HG03565 (cell line): ENCODE data around the gene DHCR24.
"Not testable (repeated sequence)": the region's sequence is repeated elsewhere in the genome, so short reads cannot be mapped to it uniquely, and the experiment has no call there.

ENCODE experiments used
- ATAC-seq: cut with Tn5 transposase; IDR thresholded peaks from one replicate; pipeline ENCODE4 v1.9.1; 2021; ENCODE audit warnings: mild to moderate bottlenecking, moderate library complexity; ENCODE audit not compliant: unreplicated experiment

Gene DHCR24

DNA sequence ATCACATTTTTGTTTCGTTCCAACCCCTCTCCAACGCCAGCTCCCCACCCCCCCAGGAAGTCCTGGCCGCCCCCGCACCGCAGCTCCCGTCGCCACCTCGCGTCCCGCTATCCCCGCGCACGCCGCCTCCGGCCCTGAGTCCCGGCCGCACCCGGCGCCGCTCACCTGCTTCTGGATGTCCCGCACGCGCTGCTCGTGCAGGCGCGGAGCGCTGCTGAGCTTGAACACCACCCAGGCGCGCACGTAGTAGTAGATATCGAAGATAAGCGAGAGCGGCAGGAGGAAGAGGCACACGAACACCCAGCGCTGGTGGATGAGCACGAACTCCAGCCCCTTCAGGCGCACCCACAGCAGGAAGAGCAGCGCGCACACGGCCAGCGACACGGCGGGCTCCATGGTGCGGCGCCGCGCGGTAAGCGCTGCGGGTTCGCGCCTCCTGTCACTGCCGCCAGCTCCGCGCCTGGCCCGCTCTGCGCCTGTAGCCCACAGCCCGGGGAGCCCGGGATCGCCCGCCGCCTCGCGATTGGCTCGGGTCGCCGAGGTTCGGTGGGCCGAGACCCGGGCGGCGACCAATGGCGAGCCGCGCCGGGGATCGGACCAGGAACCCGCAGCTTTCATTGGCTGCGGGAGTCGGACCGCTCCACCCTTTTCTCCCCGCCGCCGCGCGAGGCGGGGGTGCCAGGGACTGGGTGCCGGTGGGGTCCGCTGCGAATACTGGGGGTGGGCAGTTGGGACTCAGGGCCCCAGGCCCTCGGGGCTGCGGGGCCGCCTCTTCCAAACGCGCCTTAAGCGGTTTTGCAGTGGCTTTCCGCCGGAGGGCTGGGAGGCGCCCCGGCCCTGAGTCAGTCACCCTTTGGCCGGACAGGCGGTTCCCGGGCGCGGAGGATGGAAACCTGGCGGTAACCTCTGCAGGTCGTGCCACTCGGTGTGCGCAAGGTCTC lies at the start of gene DHCR24:
Gene DHCR24 (minus strand): TSS at position 472 of the 941 bp plus-strand sequence. CDS start 76 bp downstream, at position 396.
- ATAC-seq: peak; percentile 81

DNA sequence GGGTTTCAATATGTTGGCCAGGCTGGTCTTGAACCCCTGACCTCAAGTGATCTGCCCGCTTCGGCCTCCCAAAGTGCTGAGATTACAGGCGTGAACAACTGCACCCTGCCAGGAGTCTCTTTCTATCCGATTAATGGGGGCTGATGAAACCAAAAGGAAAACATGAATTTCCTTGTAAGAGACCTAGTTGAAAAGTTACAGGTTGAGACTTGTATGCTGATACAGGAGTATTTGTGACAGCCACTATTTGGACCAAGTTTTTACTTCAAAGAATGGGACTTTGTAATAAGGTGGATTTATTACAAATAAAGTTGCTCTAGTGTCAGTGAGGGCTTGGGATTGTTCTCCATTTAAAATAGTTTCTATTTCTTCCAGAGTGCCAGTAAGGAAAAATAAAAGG lies 49.8 kb upstream of the DHCR24 start:
- ATAC-seq: no peak

DNA sequence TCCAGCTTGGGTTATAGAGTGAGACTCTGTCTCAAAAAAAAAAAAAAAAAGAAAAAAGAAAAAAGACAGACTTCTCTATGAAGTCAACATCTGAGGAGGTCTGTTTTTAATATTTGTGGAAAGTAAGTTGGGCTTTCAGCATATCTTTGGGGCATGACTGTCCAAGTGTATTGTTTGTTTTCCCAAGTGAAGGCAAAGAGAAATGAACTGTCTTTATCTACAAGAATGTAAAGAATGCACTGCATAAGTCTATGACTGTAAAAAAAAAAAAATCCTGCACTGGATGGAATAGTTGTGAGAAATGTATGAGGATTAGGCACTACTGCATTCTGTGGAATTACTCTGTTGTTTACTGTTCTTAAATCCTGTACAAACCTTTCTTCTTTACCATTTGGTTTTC lies 47.9 kb upstream of the DHCR24 start:
- ATAC-seq: no peak

GRCh38 chr1:54934081-54934480 lies 47.1 kb upstream of the DHCR24 start:
- ATAC-seq: not testable (repeated sequence)

GRCh38 chr1:54931275-54931840 lies 44.4 kb upstream of the DHCR24 start:
- ATAC-seq: no peak

- ATAC-seq: no peak
Measured at GRCh38 chr1:54929700-54930099, 42.7 kb upstream of the DHCR24 start.

GRCh38 chr1:54928327-54928726 lies 41.3 kb upstream of the DHCR24 start:
- no peak for ATAC-seq

DNA sequence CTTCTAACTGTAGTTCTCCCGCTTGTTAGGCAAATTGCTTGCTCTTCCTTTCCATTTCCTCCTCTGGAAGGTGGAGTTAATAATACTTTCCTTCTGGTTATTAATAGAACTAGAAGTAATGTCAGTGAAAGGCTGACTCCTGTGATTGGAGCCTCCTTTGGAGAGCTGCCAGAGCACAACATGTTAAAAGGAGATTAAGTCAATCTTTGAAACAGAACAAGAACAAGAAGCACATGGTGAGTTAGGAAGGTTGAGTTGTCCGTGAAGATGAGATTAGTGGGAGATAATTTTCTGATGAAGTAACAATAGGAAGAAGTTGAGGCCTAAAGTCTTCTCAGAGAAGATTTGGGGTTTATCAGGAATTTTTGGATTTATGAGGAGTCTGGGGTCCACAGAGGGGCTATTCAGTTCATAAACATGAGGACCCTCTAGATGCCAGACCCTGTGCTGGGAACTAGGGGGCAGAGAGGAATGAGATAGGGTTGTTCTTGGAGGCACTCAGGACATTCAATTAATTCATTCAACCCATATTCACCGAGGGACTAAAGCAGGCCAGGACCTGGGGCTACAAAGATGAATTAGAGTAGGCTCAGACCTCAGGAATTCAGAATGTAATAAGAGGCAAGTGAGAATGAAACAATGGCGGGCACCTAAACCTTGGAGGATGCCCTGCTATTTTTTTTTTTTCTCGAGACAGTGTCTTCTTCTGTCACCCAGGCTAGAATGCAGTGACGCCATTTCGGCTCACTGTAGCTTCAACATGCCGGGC lies 40.7 kb upstream of the DHCR24 start:
- ATAC-seq: no peak

DNA sequence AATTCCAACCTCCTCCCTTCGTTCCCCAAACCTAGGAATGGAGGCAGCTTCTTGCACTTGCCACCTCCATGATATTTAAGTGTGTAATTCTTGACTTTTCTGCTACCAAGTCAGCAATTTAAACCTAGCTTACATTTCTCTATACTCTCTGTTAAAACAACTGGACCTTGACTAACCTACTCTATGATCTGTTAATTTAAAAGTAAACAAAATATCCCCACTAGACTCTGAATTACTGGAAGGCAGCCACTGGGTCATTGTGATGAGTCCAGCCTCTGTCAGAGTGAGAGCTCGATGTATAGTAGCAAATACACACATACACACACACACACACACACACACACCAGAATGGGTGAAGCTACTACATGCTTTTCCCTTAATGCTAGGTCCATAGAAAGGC lies 40.0 kb upstream of the DHCR24 start:
- ATAC-seq: no peak

GRCh38 chr1:54922921-54923421 lies 36.0 kb upstream of the DHCR24 start:
- ATAC-seq: no peak

- ATAC-seq: no peak
Measured at GRCh38 chr1:54922040-54922761, 35.2 kb upstream of the DHCR24 start.

DNA sequence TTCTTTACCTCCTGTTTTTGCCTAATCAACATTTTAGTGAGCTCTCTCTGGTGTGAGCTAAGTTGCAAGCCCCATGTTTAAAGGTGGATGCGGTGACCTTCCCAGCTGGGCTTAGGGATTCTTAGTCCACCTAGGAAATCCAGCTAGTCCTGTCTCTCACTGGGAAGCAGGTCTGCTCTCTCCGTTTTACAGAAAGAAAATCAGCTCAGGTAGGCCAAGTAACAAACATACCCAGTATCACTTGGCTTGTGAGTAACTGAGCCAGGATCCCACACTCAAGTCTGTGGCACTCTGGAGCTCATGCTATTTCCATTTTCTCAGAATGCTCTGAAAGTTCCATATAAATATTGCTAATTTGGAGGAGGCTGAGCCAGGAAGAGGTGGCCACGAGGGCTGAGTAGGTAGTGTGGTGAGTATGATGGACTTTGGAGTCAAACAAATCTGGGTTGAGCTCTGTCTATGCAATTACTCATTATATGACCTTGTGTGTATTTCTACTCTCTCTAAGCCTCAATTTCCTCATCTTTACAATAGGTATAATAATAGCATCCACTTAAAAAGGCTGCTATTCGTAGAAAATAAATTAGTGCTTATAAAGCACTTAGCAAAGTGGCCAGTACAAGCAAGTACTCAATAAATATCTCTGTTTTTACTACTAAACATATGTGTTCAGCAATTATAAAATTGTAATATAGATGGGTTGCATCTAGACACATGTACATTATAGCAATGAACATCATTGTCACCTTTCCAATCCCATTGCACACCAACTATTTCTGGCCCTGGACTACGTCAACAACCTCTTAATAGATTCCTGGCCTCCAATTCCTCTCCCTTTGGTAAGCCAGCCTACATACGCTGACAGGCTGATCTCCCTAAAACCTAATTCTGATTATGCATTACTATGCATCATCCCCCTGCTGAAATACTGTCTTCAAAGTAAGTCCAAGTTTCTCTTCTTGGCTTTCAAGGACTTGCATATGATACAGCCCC lies 32.7 kb upstream of the DHCR24 start:
- ATAC-seq: no peak

GRCh38 chr1:54911076-54911475 lies 24.1 kb upstream of the DHCR24 start:
- ATAC-seq: not testable (repeated sequence)

DNA sequence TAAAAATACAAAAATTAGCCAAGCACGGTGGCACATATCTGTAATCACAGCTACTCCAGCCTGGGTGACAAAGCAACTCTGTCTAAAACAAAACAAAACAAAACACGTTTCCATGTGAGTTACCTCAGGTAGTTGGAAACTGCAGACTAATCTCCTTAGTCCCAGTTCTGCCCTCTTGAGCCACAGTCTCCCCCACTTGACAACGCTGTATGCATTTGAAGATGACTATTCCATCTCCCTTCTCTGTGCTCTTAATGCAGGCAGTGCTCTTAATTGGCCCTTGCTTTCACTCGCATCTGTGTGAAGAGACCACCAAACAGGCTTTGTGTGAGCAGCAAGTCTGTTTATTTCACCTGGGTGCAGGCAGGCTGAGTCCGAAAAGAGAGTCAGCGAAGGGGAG lies 19.6 kb upstream of the DHCR24 start:
- no peak for ATAC-seq

DNA sequence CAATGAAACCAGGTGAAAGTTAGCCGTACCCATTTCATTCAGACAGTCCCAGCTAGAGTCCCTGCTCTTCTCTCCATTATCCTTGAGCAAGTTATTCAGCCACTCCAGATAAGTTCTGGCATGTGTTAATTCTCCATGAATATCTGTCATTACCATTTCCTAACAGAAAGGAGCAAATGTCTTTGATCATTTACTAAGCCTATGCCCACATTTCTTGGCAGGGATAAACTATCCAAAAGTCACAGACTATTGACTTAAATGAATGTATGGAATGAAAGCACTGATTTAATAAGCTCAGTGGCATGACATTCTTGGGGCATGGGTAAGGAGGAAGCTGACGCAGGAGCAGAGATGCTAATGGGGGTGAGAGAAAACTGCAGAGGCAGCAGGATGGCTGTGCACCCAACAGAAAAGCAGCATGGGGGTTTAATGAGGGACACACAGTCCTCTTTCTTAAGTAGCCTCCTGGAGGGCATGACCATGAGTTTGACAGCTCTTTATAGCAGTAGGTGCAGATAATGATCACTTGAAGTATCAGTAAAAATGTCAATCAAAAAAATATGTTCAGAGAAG lies 17.6 kb upstream of the DHCR24 start:
- ATAC-seq: no peak

DNA sequence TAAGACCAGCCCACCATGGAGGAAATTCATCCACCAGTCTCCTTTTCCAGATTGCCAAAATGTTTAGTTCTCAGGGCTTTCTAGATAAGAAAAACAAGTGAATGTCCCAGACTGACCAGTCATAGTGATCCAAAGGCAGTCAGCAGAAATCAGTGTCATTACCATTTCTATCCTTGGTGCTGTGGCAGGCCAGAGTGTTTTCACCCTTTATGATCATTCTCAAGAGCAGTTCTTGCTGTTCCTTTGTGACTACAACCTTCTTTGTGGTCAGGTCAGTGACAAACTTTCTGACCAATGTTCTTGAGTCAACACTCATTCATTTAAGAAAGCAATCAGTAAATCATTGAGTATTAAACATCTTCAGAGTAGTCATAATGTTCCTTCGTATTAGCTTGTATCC lies 7.3 kb upstream of the DHCR24 start:
- no peak for ATAC-seq

GRCh38 chr1:54892586-54892985 lies 5.6 kb upstream of the DHCR24 start:
- no peak for ATAC-seq

GRCh38 chr1:54889132-54889725 lies 2.2 kb upstream of the DHCR24 start:
- no peak for ATAC-seq
